ENCODE data around the gene PRKCZ. TPM values are rescaled to one million over a fixed set of nuclear protein-coding genes. Genes with fewer than 3 reads are reported as not detected.

The PRKCZ gene
- polyA plus RNA-seq, 3 donors = 0.74 to 1.9 (median 1.4) TPM

DNA sequence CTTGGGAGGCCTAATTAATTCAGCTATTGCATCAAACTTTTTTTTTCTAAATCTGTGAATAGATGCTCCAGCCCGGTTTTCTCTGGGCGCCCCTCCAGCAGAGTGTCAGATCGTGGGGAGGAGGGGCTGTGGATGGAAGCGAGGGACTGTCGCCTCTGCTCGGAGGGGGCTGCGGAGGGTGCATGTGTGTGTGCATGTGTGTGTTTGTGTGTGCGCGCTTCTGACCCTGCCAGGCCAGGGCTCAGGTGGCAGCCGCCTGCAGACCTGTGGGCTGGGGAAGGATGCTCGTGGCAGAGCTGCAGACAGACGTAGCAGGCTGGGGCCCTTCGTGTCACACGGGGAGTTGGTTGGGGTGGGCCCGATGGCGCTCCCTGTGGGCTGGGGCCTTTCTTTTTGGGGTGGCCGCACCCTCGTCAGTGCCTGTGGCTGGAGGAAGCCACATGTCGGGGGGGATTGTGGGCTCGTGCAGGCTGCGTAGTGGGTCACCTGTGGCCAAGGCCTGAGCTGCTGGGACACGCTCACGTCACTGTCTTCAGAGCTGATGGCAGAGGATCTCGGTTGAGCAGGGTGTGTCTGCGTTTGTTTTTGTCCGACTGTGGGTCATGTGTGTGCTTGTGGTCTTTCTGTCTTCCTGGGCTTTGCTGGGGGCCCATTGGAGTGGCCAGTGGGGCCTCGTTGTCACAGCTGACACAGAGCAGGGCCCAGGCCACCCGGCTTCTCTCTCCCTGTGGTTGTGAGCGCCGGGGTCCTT is 180.7 kb downstream of the PRKCZ start:
- Histone ChIP-seq H3K9me3 (replicated peaks in 1 of 2; ENCODE audit: control insufficient read depth in 1 of 2, insufficient read depth in 1 of 2, low read length in 2 of 2) (no peaks in the 10 kb centered on the region), H4K20me1 (ENCODE audit: insufficient read depth, low read length) (peaks cover 69% of the 10 kb centered on the region), H3K4me1 (ENCODE audit: control insufficient read depth in 1 of 2, insufficient read depth in 2 of 2, low read length in 2 of 2) (peaks cover 75 to 80% of the 10 kb centered on the region in 2 donors), H3K36me3 (replicated peaks in 1 of 2; ENCODE audit: control insufficient read depth in 1 of 2, insufficient read depth in 2 of 2, low read length in 2 of 2) (no peaks in the 10 kb centered on the region), H3K4me2 (replicated peaks; ENCODE audit: extremely low read depth, low read length, poor library complexity, severe bottlenecking) (peak overlapping the region; percentile 93), H2AFZ (ENCODE audit: insufficient read depth, low read depth, low read length, poor library complexity, severe bottlenecking) (no peak overlapping the region), H3K9ac (ENCODE audit: insufficient read depth, low read length, poor library complexity, severe bottlenecking) (peak overlapping the region; percentile 48), H3K27ac (ENCODE audit: low read depth in 1 of 2, low read length in 2 of 2) (no peak overlapping the region), H3K4me3 (replicated peaks in 1 of 3; ENCODE audit: low read depth in 2 of 3, low read length in 3 of 3) (peak overlapping the region; percentile 48 to 80 (median 58)), H3K79me2 (ENCODE audit: insufficient read depth, low read length) (peaks cover 60% of the 10 kb centered on the region), H3K27me3 (ENCODE audit: control insufficient read depth in 2 of 2, insufficient read depth in 2 of 2, low read length in 2 of 2) (peaks cover 0 to 9% of the 10 kb centered on the region in 2 donors)
- Mint-ChIP-seq H3K27ac (peak overlapping the region in 6 of 7 donors; percentile 23 to 92 (median 86)), H3K27me3 (ENCODE audit: low read depth in 3 of 3) (peaks cover 6 to 22% (median 11%) of the 10 kb centered on the region in 3 donors), H3K4me1 (peaks cover 69% of the 10 kb centered on the region), H3K4me3 (peak overlapping the region; percentile 99 to 100), H3K36me3 (peaks cover 11 to 34% of the 10 kb centered on the region in 2 donors), H3K9me3 (peaks cover 0 to 7% (median 0%) of the 10 kb centered on the region in 7 donors)
- 36% methylated on average over 24 of the region's 30 CpGs for WGBS (ENCODE audit: insufficient coverage)
- DNase-seq = no peak
- intact Hi-C loops (cut with micrococcal nuclease) = loop anchor here in 1 of 2 donors (2.0 kb wide), 1 partner anchor 16 kb away; no protein-coding TSS in a partner anchor
- TF ChIP-seq, protein P1, sequence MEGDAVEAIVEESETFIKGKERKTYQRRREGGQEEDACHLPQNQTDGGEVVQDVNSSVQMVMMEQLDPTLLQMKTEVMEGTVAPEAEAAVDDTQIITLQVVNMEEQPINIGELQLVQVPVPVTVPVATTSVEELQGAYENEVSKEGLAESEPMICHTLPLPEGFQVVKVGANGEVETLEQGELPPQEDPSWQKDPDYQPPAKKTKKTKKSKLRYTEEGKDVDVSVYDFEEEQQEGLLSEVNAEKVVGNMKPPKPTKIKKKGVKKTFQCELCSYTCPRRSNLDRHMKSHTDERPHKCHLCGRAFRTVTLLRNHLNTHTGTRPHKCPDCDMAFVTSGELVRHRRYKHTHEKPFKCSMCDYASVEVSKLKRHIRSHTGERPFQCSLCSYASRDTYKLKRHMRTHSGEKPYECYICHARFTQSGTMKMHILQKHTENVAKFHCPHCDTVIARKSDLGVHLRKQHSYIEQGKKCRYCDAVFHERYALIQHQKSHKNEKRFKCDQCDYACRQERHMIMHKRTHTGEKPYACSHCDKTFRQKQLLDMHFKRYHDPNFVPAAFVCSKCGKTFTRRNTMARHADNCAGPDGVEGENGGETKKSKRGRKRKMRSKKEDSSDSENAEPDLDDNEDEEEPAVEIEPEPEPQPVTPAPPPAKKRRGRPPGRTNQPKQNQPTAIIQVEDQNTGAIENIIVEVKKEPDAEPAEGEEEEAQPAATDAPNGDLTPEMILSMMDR (IDR thresholded peaks at IDR 0.05) = no peak

DNA sequence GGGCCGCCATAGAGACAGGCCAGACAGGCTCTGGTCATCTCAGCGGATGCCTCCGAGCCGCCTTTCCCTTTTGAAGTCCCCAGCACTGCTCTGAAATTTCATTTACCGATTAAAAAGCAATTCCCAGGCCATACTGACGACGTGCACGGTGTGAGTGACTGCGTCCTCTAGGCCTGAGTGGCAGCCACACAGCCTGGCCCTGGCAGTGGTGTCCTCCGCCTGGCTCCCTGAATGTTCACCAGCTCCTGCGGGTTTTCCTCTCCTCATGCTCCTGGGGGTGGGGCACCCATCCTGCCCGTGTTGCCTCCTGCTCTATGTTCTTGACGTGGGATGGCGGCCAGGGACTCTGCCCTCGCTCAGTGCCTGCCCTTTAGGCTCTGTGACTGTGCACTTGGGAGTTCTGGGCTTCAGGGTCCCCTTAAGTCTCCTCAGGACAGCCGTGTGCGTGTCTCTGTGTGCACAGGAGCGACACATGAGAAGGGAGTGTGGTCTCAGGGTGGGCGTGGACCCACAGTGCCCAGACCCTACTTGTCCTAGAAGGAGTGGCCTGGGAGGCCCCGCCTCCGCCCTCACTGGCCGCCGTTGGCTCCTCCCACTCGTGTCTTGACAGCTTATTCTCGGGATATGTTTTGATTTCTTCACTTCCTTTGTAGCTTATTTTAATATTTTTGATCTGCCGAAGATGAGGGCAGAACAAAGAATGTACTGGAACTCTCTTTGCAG is 181.5 kb downstream of the PRKCZ start:
- TF ChIP-seq, protein P1 (IDR thresholded peaks at IDR 0.05) = no peak
- Mint-ChIP-seq H3K27ac (peak overlapping the region; percentile 60 to 92 (median 87)), H3K27me3 (ENCODE audit: low read depth in 3 of 3) (peaks cover 2 to 16% (median 4%) of the 10 kb centered on the region in 3 donors), H3K9me3 (peaks cover 0 to 5% (median 0%) of the 10 kb centered on the region in 7 donors), H3K36me3 (peaks cover 14 to 36% of the 10 kb centered on the region in 2 donors), H3K4me1 (peaks cover 74% of the 10 kb centered on the region), H3K4me3 (peak overlapping the region; percentile 99 to 100)
- Histone ChIP-seq H3K27ac (ENCODE audit: low read depth in 1 of 2, low read length in 2 of 2) (peak overlapping the region in 1 of 2 donors; percentile 23), H3K79me2 (ENCODE audit: insufficient read depth, low read length) (peaks cover 67% of the 10 kb centered on the region), H3K9ac (ENCODE audit: insufficient read depth, low read length, poor library complexity, severe bottlenecking) (peak overlapping the region; percentile 48), H3K4me1 (ENCODE audit: control insufficient read depth in 1 of 2, insufficient read depth in 2 of 2, low read length in 2 of 2) (peaks cover 78 to 84% of the 10 kb centered on the region in 2 donors), H2AFZ (ENCODE audit: insufficient read depth, low read depth, low read length, poor library complexity, severe bottlenecking) (no peak overlapping the region), H3K27me3 (ENCODE audit: control insufficient read depth in 2 of 2, insufficient read depth in 2 of 2, low read length in 2 of 2) (peaks cover 0 to 2% of the 10 kb centered on the region in 2 donors), H4K20me1 (ENCODE audit: insufficient read depth, low read length) (peaks cover 76% of the 10 kb centered on the region), H3K9me3 (replicated peaks in 1 of 2; ENCODE audit: control insufficient read depth in 1 of 2, insufficient read depth in 1 of 2, low read length in 2 of 2) (no peaks in the 10 kb centered on the region), H3K4me2 (replicated peaks; ENCODE audit: extremely low read depth, low read length, poor library complexity, severe bottlenecking) (peak overlapping the region; percentile 93), H3K36me3 (replicated peaks in 1 of 2; ENCODE audit: control insufficient read depth in 1 of 2, insufficient read depth in 2 of 2, low read length in 2 of 2) (no peaks in the 10 kb centered on the region), H3K4me3 (replicated peaks in 1 of 3; ENCODE audit: low read depth in 2 of 3, low read length in 3 of 3) (peak overlapping the region; percentile 48 to 80 (median 58))
- WGBS (ENCODE audit: insufficient coverage) = 57% methylated on average over 20 of the region's 26 CpGs
- peak; percentile 35 to 76 (median 58) for DNase-seq
- intact Hi-C loops (cut with micrococcal nuclease) = loop anchor here in 1 of 2 donors (2.0 kb wide), 1 partner anchor 15 kb away; no protein-coding TSS in a partner anchor
